Hematopoietic multipotent progenitor cell (in vitro differentiated cells): ENCODE measurements around the gene TMEM255B. TPM values are rescaled to one million over a fixed set of nuclear protein-coding genes. Genes with fewer than 3 reads are reported as not detected.

Experiments used
- DNase-seq, 3 donors: peaks; one replicate each; pipeline ENCODE4 v3.0.0-alpha.2; 2011 to 2015; ENCODE audit warnings: low read depth in 2 of 3, low spot score in 2 of 3
- total RNA-seq: library from RNA; depleted of rRNA; stranded (reverse); fragments of >200 nt; gene quantifications from one replicate; pipeline ENCODE4 v1.2.3, GENCODE V29; 2012

The TMEM255B gene
- total RNA-seq, 1 donor: 0.54 TPM

DNA sequence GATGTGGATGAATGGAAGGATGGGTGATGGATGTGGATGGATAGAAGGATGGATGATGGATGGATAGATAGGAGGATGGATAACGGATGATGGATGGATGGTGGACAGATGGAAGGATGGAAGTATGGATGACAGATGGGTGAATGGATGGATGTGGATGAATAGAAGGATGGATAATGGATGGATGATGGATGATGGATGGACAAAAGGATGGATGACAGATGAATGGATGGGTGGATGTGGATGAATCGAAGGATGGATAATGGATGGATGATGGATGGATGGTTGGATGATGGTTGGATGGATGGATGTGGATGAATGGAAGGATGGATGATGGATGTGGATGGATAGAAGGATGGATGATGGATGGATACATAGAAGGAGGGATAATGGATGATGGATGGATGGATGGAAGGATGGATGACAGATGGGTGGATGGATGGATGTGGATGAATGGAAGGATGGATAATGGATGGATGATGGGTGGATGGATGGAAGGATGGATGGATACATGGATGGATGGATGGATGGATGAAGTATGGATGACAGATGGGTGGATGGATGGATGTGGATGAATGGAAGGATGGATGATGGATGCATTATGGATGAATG lies 39.3 kb downstream of the TMEM255B start:
- no peak for DNase-seq

DNA sequence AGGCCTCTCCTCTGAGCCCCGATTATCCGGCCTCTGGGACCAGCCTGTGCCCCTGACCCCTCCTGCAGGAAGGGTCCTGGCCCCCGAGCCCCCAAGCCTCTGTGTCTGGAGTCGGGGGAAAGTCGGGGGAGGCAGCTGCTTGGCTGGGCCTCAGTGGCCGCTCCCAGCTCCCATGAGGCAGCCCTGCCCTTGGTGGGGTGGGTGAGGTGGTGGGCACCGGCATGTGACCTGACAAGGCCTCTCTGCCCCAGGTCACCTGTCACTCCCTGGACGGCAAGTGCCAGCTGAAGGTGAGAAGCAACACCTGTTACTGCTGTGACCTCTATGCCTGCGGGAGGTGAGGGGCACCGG lies 41.5 kb downstream of the TMEM255B start:
- no peak for DNase-seq

DNA sequence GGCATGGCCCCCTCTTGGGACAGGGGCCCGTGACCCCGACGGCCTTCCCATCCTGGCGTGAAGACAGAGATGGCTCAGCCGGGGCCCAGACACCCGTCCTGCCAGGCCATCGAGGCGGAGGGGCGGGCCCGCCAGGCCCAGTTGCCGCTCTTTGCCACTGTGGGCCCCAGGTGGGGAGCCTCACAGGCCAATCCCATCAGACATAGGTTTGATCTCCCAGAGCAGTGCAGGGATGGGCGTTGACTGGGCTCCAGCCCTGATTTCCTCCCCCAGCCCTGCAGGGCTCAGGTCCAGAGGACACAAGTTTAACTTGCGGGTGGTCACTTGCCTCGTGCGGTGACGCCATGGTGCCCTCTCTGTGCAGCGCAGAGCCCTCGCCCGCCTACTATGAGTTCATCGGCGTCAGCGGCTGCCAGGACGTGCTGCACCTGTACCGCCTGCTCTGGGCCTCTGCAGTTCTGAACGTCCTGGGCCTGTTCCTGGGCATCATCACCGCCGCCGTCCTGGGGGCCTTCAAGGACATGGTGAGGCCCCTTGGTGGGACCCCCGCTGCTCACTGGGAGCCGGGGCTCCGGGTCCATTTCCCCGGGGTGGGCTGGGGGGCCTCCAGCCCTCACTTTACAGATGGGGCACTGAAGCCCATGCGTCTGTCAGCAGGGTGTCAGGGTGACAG lies 42.4 kb downstream of the TMEM255B start:
- no peak for DNase-seq

DNA sequence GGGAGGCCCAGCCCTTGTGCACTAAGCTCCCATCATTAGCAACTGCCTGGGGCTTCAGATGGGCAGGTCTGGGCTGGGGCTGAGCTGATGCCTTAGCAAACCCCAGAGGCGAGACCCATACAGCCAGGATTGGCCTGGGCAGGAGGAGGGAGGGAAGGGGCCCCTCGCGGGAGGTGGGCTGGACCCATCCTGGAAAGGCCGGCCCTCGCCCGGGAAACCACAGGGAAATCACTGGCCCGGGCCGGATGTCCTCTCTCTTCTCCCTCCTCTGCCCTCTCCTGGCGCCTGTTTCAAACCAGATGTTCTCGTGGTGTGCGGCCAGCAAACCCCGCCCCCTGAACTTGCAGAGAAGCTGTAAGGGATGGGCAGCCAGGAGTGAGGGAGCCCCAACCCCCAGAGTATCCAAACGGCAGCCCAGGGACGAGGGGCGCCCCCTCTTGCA lies 43.1 kb downstream of the TMEM255B start:
- peak in 1 of 3 donors; percentile 21 for DNase-seq

DNA sequence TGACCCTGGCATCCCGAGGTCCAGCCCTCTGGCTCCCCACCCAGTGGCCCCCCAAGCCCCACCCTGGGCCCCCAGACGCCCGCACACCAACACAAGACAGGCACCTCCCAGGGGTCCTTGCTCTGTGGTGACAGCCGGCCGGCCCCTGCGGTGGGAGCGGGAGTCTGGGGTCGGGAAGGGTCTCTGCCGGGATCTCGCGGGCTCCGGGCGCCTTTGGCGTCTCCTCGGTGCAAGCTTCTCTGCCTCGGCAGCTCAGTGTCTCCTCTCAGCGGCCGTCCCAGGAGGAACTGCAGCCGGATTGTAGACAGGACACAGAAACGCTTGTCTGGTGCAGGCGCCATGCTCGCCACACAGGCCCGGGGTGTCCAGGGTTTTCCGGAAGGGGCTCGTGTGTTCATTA lies 43.7 kb downstream of the TMEM255B start:
- DNase-seq: peak in 1 of 3 donors; percentile 10

DNA sequence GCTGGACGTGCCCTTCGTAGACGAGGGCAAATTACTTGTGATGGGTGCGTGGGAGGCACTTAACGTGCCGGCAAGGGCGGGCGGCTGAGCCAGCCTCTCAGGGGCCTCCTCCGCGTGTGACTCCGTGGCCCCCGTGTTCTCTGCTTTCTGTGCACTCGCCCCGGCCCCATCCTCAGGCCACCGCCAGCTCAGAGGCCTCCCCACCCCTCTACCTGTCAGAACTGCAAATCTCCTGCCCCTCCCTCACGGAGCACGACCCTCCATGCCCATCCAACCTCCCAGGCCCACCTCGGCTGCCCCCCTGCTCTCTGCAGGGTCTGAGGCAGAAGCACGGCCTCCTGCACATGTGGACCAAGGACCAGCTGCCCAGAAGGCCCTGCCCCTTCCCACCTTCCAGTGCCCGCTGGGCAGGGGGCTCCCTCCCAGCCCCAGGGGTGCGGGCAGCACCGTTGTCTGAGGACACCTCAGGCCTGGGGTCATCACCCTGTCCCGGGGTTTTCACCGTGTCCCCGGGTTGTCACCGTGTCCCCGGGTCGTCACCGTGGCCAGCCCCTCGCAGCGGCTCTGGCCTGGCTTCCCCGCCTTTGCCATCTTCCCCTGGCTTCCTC lies 44.5 kb downstream of the TMEM255B start:
- no peak for DNase-seq

DNA sequence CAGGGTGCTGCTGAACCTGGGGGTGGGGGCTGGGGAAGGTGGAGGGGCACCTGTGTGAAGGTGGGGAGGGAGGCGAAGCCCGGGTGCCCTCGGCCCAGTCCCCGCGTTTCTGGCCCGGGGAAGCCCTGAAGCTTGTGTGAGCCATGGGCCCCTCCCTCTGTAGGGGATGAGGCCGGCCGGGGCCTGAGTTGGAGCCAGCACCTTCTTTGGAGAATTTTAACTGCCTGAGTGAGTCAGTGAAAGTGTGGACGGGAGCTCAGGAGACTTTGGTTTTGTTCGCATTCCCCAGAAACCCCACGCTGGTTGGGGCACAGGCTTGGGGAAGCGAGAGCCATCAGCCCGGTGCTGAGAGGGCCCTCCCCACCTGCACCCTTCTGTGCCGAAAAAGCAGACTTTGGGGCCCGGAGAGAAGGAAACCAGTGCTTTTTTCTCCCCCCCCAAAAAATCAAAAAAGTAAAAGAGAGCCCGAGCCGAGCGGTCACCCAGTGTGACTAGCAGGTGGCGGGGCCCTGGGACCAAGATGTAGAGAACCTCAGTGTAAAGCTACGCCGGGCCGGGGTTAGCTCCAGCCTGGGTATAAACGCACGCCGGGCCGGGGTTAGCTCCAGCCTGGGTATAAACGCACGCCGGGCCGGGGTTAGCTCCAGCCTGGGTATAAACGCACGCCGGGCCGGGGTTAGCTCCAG lies 45.1 kb downstream of the TMEM255B start:
- no peak for DNase-seq

DNA sequence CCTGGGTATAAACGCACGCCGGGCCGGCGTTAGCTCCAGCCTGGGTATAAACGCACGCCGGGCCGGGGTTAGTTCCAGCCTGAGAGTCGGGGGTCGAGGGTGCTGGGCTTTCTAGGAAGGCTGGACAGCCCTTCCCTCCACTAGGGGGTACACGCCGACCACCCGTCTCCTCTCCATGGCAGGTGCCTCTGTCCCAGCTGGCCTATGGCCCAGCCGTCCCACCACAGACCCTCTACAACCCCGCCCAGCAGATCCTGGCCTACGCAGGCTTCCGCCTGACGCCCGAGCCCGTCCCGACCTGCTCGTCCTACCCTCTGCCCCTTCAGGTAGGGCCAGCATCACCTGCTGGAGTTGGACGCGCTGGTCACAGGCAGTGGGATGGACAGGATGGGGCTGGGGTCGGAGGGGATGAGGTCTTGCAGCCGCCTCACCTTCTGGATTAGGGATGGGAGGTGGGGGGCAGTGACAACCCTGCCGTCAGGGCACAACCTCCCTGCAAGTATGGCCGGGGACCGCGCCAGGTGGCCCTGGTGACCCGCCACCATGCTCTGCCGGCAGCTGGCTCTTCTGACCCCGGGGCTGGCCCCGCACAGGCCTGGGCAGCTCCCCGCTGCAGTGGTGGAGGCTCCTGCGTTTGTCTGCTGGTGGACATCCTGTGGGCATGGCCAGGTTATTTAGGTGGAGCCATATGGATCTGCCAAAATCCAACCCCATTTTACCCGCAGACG lies 45.8 kb downstream of the TMEM255B start:
- DNase-seq: no peak

DNA sequence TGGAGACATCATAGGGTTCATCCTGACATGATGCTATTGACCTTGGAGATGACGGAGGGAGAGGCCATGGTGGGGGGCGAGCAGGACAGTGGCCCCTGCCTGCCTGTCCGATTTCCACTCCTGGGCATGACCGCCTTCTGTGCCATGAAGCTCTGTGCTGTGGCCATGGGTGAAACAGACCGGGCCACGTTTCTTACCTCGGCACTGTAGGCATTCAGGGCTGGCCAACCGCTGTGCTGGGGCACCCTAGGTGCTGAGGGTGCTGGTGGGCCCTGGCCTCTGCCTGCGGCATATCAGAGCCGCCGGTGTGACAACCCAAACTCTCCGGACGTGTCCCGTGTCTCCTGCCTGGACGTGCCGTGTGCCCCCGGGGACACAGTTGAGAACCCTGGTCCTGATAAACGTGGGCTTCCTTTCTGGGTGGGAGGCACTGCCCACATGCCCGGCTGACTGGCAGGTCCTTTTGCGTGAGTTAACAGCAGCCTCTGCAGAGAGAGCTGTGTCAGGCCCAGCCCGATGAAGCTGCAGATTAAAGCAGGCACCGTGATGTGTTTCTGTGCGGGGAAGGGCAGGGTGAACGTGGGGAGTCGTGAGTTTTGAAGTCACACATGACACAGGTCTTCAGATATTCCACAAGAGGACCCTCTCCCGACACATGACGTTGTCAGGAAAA lies 46.5 kb downstream of the TMEM255B start:
- no peak for DNase-seq

DNA sequence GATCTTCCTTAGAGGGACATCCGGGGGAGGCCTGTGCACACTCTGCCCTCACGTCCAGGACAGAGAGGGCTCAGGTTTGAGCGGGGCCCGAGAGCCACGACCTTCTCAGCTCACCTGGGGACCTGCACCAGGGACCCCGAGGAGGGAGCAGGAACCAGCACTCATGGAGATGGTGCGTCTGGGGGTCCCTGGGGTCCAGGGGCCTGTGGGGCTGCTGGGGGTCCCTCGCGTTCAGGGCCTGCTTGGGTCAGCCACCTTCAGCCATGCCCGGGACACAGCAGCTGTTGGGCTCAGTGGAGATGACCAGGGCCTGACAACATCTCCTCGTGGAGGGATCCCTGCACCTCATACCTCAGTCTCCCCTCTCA lies 47.1 kb downstream of the TMEM255B start:
- no peak for DNase-seq

DNA sequence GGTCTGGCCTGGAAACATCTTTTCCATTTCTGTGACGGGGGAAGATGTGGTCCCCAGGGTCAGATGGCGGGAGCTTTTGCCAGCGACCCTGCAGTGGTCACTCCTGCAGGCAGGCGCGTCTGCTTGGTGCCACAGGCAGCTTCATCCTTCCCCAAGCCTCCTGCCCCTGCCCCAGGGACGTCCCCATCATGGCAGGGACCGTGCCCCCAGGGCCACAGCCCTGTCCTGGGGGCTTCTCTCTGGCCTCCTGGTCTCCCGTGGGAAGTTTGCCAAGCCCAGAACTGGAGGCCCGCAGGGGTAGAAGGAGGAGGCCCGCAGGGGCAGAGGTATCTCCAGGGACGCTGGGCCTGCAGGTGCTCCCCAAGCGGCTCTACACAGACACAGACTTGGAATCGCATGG lies 47.5 kb downstream of the TMEM255B start:
- DNase-seq: no peak

DNA sequence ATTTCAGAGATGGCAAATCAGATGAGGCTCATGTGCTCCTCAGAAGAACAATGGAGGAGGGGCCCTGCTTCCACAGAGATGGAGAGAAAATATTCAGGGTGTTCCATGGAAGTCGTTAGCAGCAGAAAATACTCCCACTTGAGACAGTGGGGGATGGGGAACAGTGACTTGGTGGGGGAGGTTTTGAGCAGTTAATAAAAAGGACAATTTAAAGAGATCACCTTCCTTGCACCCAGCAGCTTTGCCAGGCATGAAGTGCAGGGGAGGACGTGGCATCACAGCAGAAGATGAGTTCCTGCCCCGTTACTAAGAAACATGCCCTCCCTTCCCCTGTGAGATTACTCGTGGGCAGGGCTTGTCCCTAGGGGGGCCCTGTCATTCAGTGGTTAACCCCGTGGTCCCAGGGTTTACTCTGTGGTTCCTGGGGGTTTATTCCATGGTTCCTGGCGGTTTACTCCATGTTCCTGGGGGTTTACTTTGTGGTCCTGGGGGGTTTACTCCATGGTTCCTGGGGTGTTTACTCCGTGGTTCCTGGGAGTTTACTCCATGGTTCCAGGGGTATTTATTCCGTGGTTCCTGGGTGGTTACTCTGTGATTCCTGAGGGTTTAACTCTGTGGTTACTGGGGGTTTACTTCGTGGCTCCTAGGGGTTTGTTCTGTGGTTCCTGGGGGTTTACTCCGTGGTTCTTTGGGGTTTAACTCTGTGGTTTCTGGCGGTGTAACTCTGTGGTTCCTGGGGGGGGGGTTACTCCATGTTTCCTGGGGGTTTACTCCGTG lies 49.2 kb downstream of the TMEM255B start:
- DNase-seq: no peak

DNA sequence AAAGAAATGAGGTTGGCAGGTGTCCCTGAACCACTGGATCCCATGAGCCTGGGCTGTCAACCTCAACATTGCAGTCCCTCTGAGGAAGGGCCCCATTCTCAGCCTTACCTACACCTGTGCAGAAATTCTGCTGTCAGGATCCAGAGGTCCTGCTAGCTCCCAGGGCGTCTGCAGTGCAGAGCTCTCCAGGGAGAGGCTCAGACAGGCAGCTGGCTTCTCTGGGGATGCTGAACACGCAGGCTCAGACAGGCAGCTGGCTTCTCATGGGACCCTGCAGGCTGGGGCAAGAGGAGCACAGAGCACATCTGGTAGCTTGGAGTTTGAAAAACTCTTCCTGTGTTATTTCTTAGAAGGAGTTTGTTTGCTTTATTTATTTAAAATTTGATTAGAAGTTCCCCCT lies 50.9 kb downstream of the TMEM255B start:
- DNase-seq: no peak

DNA sequence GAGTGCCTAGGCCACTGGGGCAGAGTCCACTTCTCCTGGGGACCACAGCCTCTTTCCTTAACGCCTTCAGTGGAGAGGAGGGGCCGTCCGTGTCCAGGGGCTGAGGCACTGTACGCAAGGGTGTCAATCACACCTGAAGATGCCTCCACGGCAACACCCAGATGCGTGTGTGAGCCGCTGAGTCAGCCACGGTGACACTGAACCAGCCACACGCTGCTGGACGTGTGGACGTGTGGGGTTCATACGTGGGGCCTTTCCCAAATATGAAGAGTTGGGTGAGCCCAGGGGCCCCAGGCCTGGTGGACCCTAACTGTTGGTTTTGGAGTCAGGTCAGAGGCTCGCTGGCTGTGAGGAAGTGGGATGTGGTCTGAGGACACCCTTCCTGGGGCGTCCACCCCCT lies 51.6 kb downstream of the TMEM255B start:
- DNase-seq: no peak

DNA sequence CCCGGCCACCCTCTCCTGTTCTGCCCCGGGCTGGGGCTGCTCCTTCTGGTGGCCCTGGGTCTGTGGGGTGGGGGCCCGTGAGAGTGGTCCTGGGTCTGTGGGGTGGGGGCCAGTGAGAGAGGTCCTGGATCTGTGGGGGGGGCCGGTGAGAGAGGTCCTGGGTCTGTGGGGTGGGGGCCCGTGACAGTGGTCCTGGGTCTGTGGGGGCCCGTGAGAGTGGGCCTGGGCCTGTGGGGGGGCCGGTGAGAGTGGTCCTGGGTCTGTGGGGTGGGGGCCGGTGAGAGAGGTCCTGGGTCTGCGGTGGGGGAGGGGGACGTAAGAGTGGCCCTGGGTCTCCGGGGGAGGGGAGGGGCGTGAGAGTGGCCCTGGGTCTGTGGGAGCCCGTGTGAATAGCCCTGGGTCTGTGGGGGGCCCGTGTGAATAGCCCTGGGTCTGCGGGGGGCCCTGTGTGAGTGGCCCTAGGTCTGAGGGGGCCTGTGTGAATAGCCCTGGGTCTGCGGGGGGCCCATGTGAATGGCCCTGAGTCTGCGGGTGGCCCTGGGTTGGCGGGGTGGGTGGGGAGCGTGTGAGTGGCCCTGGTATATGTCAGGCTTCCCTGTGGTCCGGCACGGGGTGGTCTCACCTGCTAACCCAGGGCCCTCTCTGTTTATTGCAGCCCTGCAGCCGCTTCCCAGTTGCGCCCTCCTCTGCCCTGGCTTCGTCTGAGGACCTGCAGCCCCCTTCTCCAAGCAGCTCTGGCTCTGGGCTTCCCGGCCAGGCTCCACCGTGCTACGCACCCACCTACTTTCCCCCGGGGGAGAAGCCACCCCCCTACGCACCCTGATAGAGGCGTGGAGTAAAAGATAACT lies 52.3 kb downstream of the TMEM255B start:
- no peak for DNase-seq

DNA sequence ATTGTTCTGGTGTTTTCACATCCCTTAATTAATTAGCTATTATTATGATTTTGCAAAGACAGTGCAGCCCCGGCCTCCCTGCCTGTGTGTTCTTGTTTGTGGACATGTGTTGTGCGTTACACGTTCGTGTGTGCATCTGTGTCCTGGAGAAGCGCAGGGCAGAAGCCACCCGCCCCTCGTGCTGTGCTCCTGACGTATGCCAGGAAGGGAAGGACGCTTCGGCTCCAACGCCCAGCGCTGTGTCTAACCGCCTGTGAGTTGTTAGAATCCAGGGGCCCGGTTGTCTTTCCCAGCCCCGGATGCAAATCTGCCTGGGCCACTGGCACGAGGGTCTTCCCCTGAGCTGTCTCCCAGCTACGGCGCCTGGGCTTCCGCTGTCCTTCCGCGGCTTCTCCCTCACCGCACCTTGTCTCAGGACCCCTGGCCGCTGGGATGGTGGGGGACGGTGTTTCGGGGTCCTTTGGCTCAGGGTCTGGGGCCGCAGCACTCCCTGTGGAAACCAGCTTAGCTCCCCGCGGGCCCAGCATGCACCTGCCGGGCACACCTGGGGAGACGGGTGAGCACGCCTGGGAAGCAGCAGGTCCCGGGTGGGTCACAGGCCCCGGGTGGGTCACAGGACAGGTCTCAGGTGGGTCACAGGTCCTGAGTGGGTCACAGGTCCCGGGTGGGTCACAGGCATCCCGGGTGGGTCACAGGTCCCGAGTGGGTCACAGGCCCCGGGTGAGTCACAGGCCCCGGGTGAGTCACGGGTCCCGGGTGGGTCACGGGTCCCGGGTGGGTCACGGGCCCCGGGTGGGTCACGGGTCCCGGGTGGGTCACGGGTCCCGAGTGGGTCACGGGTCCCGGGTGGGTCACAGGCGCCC lies 53.4 kb downstream of the TMEM255B start:
- no peak for DNase-seq

DNA sequence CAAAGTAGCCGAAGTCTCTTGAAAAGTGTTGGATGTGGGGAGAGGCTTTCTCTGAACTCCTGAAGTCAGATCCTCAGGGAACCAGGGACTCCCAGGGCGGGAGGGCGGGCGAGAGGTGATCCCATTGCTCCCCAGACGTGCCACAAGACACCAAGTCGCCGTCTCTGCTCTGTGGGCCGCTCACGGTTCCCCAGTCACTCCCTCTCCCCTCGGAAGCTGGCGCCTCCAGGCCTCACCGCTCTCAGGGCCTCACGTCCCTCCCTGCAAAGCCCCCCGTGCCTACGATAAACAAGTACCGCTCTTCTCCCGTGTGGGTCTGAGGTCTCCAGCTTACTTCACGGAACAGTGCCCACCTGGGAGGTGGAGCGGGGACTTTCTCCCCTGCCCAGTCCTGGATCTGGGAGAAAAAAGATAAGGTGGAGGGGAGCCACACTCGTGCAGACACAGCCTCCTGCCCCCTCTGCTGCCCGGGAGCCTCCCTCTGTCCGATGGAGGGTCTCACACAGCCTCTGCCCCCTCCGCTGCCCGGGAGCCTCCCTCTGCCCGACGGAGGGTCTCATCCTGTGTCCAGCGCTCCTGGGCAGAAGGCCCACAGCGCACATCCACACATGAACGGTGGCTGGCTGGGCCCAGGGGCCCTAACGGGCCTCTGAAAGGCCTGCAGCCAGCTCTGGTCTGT lies 54.2 kb downstream of the TMEM255B start:
- no peak for DNase-seq
